OCI-LY7 (cell line): ENCODE data around the gene RFPL4AL1. TPM values are rescaled to one million over a fixed set of nuclear protein-coding genes. Genes with fewer than 3 reads are reported as not detected.

Experiments
- BruUV-seq: library from RNA; stranded (reverse); fragments of 400-500 nt; replicated peaks from 2 replicates; lab custom pipeline; 2021; lab: Mats Ljungman, UMichigan
- CTCF ChIA-PET: fragments of 300-600 bp; sonication (Branson Sonifier 250); formaldehyde crosslinking; loops from one replicate; lab custom pipeline; 2022; ENCODE audit warnings: antibody characterized with exemption; ENCODE audit not compliant: unreplicated experiment; lab: Charles Lee
- POLR2A ChIA-PET: fragments of 300-600 bp; sonication (Branson Sonifier 250); formaldehyde crosslinking; loops from one replicate; lab custom pipeline; 2022; ENCODE audit warnings: antibody characterized with exemption; lab: Charles Lee
- DNase-seq: peaks from one replicate; pipeline ENCODE4 v3.0.0-alpha.2; 2015; ENCODE audit warnings: low spot score
- H2AFZ ChIP-seq: fragments of 200-600 bp; sonication (generic), shearing (Covaris generic); 2 replicates; pipeline ENCODE4 v1.6.1; 2014; ENCODE audit warnings: mild to moderate bottlenecking, antibody characterized with exemption, low read length, moderate library complexity
- H3K27ac ChIP-seq: fragments of 200-600 bp; sonication (generic); 2 replicates; pipeline ENCODE4 v1.5.1; 2014; ENCODE audit warnings: mixed run types, low read depth, mild to moderate bottlenecking, moderate library complexity, low read length, inconsistent platforms; ENCODE audit not compliant: poor library complexity, severe bottlenecking
- H3K36me3 ChIP-seq: fragments of 200-600 bp; sonication (generic); 2 replicates; pipeline ENCODE4 v1.6.1; 2014; ENCODE audit warnings: mild to moderate bottlenecking, antibody characterized with exemption, low read length, moderate library complexity, mixed read lengths; ENCODE audit not compliant: insufficient read depth
- H3K4me1 ChIP-seq: fragments of 200-600 bp; sonication (generic); 2 replicates; pipeline ENCODE4 v1.5.1; 2014; ENCODE audit warnings: mild to moderate bottlenecking, low read length; ENCODE audit not compliant: insufficient read depth, poor library complexity, severe bottlenecking
- H3K4me2 ChIP-seq: fragments of 200-600 bp; sonication (generic); 2 replicates; pipeline ENCODE4 v1.6.1; 2014; ENCODE audit warnings: mild to moderate bottlenecking, low read length
- H3K4me3 ChIP-seq: fragments of 200-600 bp; sonication (generic); 2 replicates; pipeline ENCODE4 v1.5.1; 2014; ENCODE audit warnings: mild to moderate bottlenecking, low read depth, low read length; ENCODE audit not compliant: poor library complexity, severe bottlenecking
- H3K79me2 ChIP-seq: fragments of 200-600 bp; sonication (generic); 2 replicates; pipeline ENCODE4 v1.6.1; 2016; ENCODE audit warnings: low read depth, mild to moderate bottlenecking, low read length, moderate library complexity, mixed read lengths; ENCODE audit not compliant: insufficient read depth
- H3K9me2 ChIP-seq: fragments of 200-600 bp; sonication (generic); 2 replicates; pipeline ENCODE4 v1.6.1; 2016; ENCODE audit warnings: mild to moderate bottlenecking, low read length, mixed read lengths; ENCODE audit not compliant: insufficient read depth
- H3K9me3 ChIP-seq: fragments of 200-600 bp; sonication (generic); 2 replicates; pipeline ENCODE4 v1.6.1; 2014; ENCODE audit warnings: mild to moderate bottlenecking, mixed run types, low read length, mixed read lengths
- H4K20me1 ChIP-seq: fragments of 200-600 bp; sonication (generic); 2 replicates; pipeline ENCODE4 v1.6.1; 2014; ENCODE audit warnings: mild to moderate bottlenecking, antibody characterized with exemption, low read length, moderate library complexity, mixed read lengths; ENCODE audit not compliant: insufficient read depth
- CTCF ChIP-seq: fragments of 200-600 bp; sonication (generic); conservative IDR thresholded peaks from 2 replicates; pipeline ENCODE4 v1.5.1; 2014; ENCODE audit warnings: mild to moderate bottlenecking, antibody characterized with exemption, low read length, moderate library complexity, mixed read lengths
- EZH2phosphoT487 ChIP-seq: fragments of 200-600 bp; sonication (generic); IDR thresholded peaks from 2 replicates; pipeline ENCODE4 v1.6.1; 2018; ENCODE audit warnings: low read depth, borderline replicate concordance, mild to moderate bottlenecking, mixed run types, antibody characterized with exemption, low read length, moderate library complexity, mixed read lengths
- intact Hi-C: fragments of 100-400 bp; cut with micrococcal nuclease; formaldehyde crosslinking; loops from one replicate; pipeline ENCODE4 v1.10.0; 2022; ENCODE audit not compliant: unreplicated experiment
- total RNA-seq, 2 experiments: library from RNA; depleted of rRNA in 1 of 2; stranded (reverse); fragments of >200 nt in 1 of 2; shearing (Covaris generic) in 1 of 2; gene quantifications; 2 replicates each; pipeline ENCODE4 v1.2.3, GENCODE V29; 2014 to 2022

The RFPL4AL1 gene
- total RNA-seq, 2 experiments from 2014 or later, result not detected

- Histone ChIP-seq H4K20me1 (no peaks in the 10 kb centered on the region), H3K9me2 (no peaks in the 10 kb centered on the region), H3K79me2 (peaks cover 100% of the 10 kb centered on the region), H3K4me2 (no peak overlapping the region), H3K36me3 (peaks cover 100% of the 10 kb centered on the region), H2AFZ (no peak overlapping the region), H3K4me1 (peaks cover 73% of the 10 kb centered on the region), H3K27ac (no peak overlapping the region), H3K4me3 (no peak overlapping the region), H3K9me3 (peaks cover 7% of the 10 kb centered on the region; the same call in 1 of the 2 replicates)
- no peak for DNase-seq
- intact Hi-C loops, result no loop called here
- no TSS peak for BruUV-seq
- ChIA-PET POLR2A (no interaction called here), CTCF (no interaction called here)
- TF ChIP-seq EZH2phosphoT487 (no peak), CTCF (no peak)
These were observed 42.4 kb downstream of the RFPL4AL1 start for GRCh38 chr19:55811340-55811739.

- ChIA-PET CTCF (no interaction called here), POLR2A (interaction anchor here (1.1 kb wide), 2 partner anchors 17 to 43 kb away, joined by 3 to 5 read pairs; no protein-coding TSS in a partner anchor)
- Histone ChIP-seq H3K79me2 (peaks cover 100% of the 10 kb centered on the region), H3K9me3 (peaks cover 7% of the 10 kb centered on the region; the same call in 1 of the 2 replicates), H3K4me3 (no peak overlapping the region), H2AFZ (no peak overlapping the region), H3K4me1 (peaks cover 73% of the 10 kb centered on the region), H3K9me2 (no peaks in the 10 kb centered on the region), H3K36me3 (peaks cover 100% of the 10 kb centered on the region), H3K4me2 (peak overlapping the region; percentile 25), H4K20me1 (no peaks in the 10 kb centered on the region), H3K27ac (no peak overlapping the region)
- no TSS peak for BruUV-seq
- no peak for DNase-seq
- intact Hi-C loops, result no loop called here
- TF ChIP-seq CTCF, result no peak
- no peak for TF ChIP-seq EZH2phosphoT487
These were observed 43.5 kb downstream of the RFPL4AL1 start for GRCh38 chr19:55812449-55812848.

GRCh38 chr19:55813906-55814305 is 45.0 kb downstream of the RFPL4AL1 start:
- POLR2A ChIA-PET, result interaction anchor here (1.0 kb wide), 1 partner anchor 16 kb away, joined by 4 read pairs; no protein-coding TSS in a partner anchor
- intact Hi-C loops, result no loop called here
- DNase-seq, result no peak
- no peak overlapping the region for H3K4me2 ChIP-seq
- peaks cover 73% of the 10 kb centered on the region for H3K4me1 ChIP-seq
- H3K27ac ChIP-seq, result no peak overlapping the region
- no peak overlapping the region for H2AFZ ChIP-seq
- TF ChIP-seq CTCF, result no peak
- no peak for TF ChIP-seq EZH2phosphoT487
- no peaks in the 10 kb centered on the region for H3K9me2 ChIP-seq
- CTCF ChIA-PET, result no interaction called here
- H3K79me2 ChIP-seq, result peaks cover 98% of the 10 kb centered on the region
- no peak overlapping the region for H3K4me3 ChIP-seq
- H3K9me3 ChIP-seq, result peaks cover 7% of the 10 kb centered on the region; the same call in 1 of the 2 replicates
- H4K20me1 ChIP-seq, result no peaks in the 10 kb centered on the region
- peaks cover 94% of the 10 kb centered on the region for H3K36me3 ChIP-seq
- no TSS peak for BruUV-seq
